Activated CD4-positive, alpha-beta T cell treated with anti-CD3 and anti-CD28 coated beads, Interleukin-2, amount 50 U/mL, for 4 hours (primary cell): ENCODE data around the gene TSHZ2.

Experiments
- DNase-seq, 2 experiments: peaks; one replicate each; pipeline ENCODE4 v3.0.0-alpha.2; 2020

TSHZ2 gene

GRCh38 chr20:53216478-53216855, 244.3 kb downstream of the TSHZ2 start:
- peak; percentile 23 to 24 for DNase-seq

GRCh38 chr20:53216856-53217576, 244.9 kb downstream of the TSHZ2 start:
- DNase-seq: peak; percentile 85

- DNase-seq: no peak
Observed at GRCh38 chr20:53220482-53221307, 248.5 kb downstream of the TSHZ2 start.

GRCh38 chr20:53221731-53222130, 249.6 kb downstream of the TSHZ2 start:
- no peak for DNase-seq

GRCh38 chr20:53222416-53222815, 250.3 kb downstream of the TSHZ2 start:
- DNase-seq: no peak

GRCh38 chr20:53222932-53223331, 250.8 kb downstream of the TSHZ2 start:
- no peak for DNase-seq

- DNase-seq: no peak
Observed at GRCh38 chr20:53223626-53224172, 251.5 kb downstream of the TSHZ2 start.

GRCh38 chr20:53224851-53225250, 252.7 kb downstream of the TSHZ2 start:
- DNase-seq: no peak

GRCh38 chr20:53226826-53227225, 254.7 kb downstream of the TSHZ2 start:
- no peak for DNase-seq

- DNase-seq: no peak
Observed at GRCh38 chr20:53227523-53227922, 255.4 kb downstream of the TSHZ2 start.

GRCh38 chr20:53231061-53231460, 258.9 kb downstream of the TSHZ2 start:
- no peak for DNase-seq

- no peak for DNase-seq
Observed at GRCh38 chr20:53237461-53237860, 265.3 kb downstream of the TSHZ2 start.

GRCh38 chr20:53238121-53238660, 266.0 kb downstream of the TSHZ2 start:
- no peak for DNase-seq

GRCh38 chr20:53243152-53243551, 271.0 kb downstream of the TSHZ2 start:
- DNase-seq: no peak

GRCh38 chr20:53244711-53245110, 272.6 kb downstream of the TSHZ2 start:
- no peak for DNase-seq

GRCh38 chr20:53245574-53245973, 273.4 kb downstream of the TSHZ2 start:
- no peak for DNase-seq

GRCh38 chr20:53247468-53248103, 275.4 kb downstream of the TSHZ2 start:
- DNase-seq: no peak

- DNase-seq: no peak
Observed at GRCh38 chr20:53250456-53250855, 278.3 kb downstream of the TSHZ2 start.

- DNase-seq: no peak
Observed at GRCh38 chr20:53252002-53252401, 279.8 kb downstream of the TSHZ2 start.

- no peak for DNase-seq
Observed at GRCh38 chr20:53253668-53254067, 281.5 kb downstream of the TSHZ2 start.

- no peak for DNase-seq
Observed at GRCh38 chr20:53255102-53255710, 283.0 kb downstream of the TSHZ2 start.

- DNase-seq: no peak
Observed at GRCh38 chr20:53258741-53259140, 286.6 kb downstream of the TSHZ2 start.

- DNase-seq: no peak
Observed at GRCh38 chr20:53260168-53260567, 288.0 kb downstream of the TSHZ2 start.
